ENCODE data around the gene SCUBE1. TPM values are rescaled to one million over a fixed set of nuclear protein-coding genes. Genes with fewer than 3 reads are reported as not detected.
"Not testable (repeated sequence)": the region's sequence is repeated elsewhere in the genome, so short reads cannot be mapped to it uniquely, and the experiment has no call there.

The SCUBE1 gene
- total and polyA plus RNA-seq, 7 experiments from 2014 or later: 0.11 to 0.27 (median 0.19) TPM; not detected in 4

DNA sequence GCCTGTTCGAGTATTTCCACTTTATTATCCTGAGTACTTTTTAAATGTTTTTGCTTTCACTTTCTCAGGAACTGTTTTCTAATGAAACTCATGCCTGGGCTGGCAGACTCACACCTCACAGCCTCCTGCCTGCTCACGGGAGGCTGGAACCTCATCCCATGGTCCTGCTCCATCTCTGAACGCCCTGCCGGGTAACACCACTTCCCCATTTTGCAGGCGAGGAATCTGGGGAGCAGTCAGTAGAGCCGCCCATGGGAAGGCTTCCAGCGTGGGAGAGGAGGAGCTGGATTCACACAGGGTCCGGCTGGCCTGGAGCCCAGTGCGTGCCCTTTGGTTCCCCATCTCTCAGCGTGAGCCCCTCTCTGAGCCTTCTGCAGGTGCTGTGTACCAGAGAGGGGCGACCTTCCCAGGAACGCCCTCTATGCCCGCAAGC lies 53.6 kb downstream of the SCUBE1 start:
- ChIA-PET POLR2A (no interaction called here), CTCF (no interaction called here)
- Histone ChIP-seq H3K4me3 (ENCODE audit: low read length) (no peak overlapping the region), H3K27me3 (ENCODE audit: control insufficient read depth in 2 of 2, insufficient read depth in 2 of 2, low read length in 2 of 2) (no peaks in the 10 kb centered on the region), H3K4me1 (ENCODE audit: control insufficient read depth in 2 of 2, insufficient read depth in 2 of 2, low read length in 2 of 2) (peaks cover 0 to 5% of the 10 kb centered on the region in 2 donors), H3K36me3 (ENCODE audit: control insufficient read depth in 2 of 3, insufficient read depth in 3 of 3, low read length in 3 of 3) (no peaks in the 10 kb centered on the region), H3K27ac (ENCODE audit: low read depth, low read length) (no peak overlapping the region), H3K9me3 (ENCODE audit: control insufficient read depth in 2 of 3, low read length in 3 of 3) (no peaks in the 10 kb centered on the region)
- peak overlapping the region in 1 of 9 donors; percentile 52 for H3K27ac Mint-ChIP-seq
- H3K4me1 Mint-ChIP-seq: peaks cover 0 to 7% (median 1%) of the 10 kb centered on the region in 7 donors
- H3K9me3 Mint-ChIP-seq: no peaks in the 10 kb centered on the region
- H3K27me3 Mint-ChIP-seq: no peaks in the 10 kb centered on the region
- H3K4me3 Mint-ChIP-seq: no peak overlapping the region
- H3K36me3 Mint-ChIP-seq: no peaks in the 10 kb centered on the region
- intact Hi-C loops (cut with micrococcal nuclease): no loop called here
- no peak for DNase-seq
- no peak for ATAC-seq

DNA sequence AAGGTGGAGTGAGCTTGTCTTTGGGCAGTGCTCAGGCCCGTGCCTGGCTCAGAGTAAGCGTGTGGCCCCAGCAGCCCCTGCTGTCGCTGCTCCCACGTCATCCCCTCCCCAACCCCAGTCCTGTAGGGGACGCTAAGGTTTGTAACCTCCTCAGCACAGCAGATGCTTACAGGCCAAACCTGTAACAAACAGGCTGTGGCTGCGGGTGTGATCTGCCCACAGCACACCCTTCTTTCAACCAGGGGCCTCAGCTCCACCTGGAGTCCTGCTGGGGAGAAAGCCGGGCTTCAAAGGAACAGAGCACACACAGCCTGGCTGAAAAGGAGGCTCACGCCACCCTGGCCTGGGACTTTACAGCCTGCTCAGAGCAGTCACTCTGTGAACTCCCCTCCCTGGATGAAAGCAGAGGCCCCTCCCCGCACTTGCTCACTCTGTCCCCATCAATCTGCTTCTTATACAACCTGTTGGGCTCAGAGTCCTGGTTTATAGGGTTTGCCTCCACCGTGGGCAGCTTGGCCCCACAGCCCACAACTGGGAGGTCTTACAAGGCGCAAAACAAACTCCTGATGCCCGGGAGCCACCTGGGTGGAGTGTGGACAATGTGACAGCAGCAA lies 54.3 kb downstream of the SCUBE1 start:
- no peaks in the 10 kb centered on the region for H3K27me3 ChIP-seq (ENCODE audit: control insufficient read depth in 2 of 2, insufficient read depth in 2 of 2, low read length in 2 of 2)
- H3K27me3 Mint-ChIP-seq: no peaks in the 10 kb centered on the region
- no peaks in the 10 kb centered on the region for H3K36me3 ChIP-seq (ENCODE audit: control insufficient read depth in 2 of 3, insufficient read depth in 3 of 3, low read length in 3 of 3)
- intact Hi-C loops (cut with micrococcal nuclease): no loop called here
- H3K27ac Mint-ChIP-seq: peak overlapping the region in 1 of 9 donors; percentile 52
- H3K4me3 ChIP-seq (ENCODE audit: low read length): no peak overlapping the region
- CTCF ChIA-PET: interaction anchor here (1.0 kb wide), 1 partner anchor 63 kb away, joined by 5 read pairs; no protein-coding TSS in a partner anchor
- H3K4me3 Mint-ChIP-seq: peak overlapping the region in 2 of 10 donors; percentile 28 to 32
- POLR2A ChIA-PET: no interaction called here
- no peaks in the 10 kb centered on the region for H3K9me3 ChIP-seq (ENCODE audit: control insufficient read depth in 2 of 3, low read length in 3 of 3)
- peaks cover 0 to 5% of the 10 kb centered on the region in 2 donors for H3K4me1 ChIP-seq (ENCODE audit: control insufficient read depth in 2 of 2, insufficient read depth in 2 of 2, low read length in 2 of 2)
- H3K4me1 Mint-ChIP-seq: peaks cover 0 to 7% (median 1%) of the 10 kb centered on the region in 7 donors
- no peak for DNase-seq
- no peak overlapping the region for H3K27ac ChIP-seq (ENCODE audit: low read depth, low read length)
- H3K36me3 Mint-ChIP-seq: no peaks in the 10 kb centered on the region
- no peaks in the 10 kb centered on the region for H3K9me3 Mint-ChIP-seq
- ATAC-seq: peak; percentile 33

DNA sequence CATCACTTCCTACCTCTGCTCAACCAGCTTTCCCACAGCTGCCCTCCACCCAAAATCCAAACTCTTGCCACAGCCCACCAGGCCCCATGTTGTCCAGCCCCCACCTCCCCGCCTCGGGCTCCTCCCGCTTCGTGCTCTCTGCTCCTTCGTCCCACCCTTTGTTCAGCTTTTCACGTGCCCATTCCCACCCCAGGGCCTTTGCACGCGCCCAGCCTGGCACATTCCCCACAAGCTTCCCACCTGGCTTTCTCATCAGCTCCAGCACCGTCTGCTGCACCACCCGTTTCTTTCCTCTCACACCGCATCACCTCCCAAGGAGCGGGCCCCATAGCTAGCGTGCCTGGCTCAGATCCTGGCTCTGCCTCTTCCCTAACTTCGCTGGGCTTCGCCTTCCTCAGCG lies 54.8 kb downstream of the SCUBE1 start:
- intact Hi-C loops (cut with micrococcal nuclease): no loop called here
- peaks cover 0 to 5% of the 10 kb centered on the region in 2 donors for H3K4me1 ChIP-seq (ENCODE audit: control insufficient read depth in 2 of 2, insufficient read depth in 2 of 2, low read length in 2 of 2)
- no peaks in the 10 kb centered on the region for H3K27me3 ChIP-seq (ENCODE audit: control insufficient read depth in 2 of 2, insufficient read depth in 2 of 2, low read length in 2 of 2)
- no peak overlapping the region for H3K4me3 Mint-ChIP-seq
- H3K27ac Mint-ChIP-seq: no peak overlapping the region
- H3K27ac ChIP-seq (ENCODE audit: low read depth, low read length): no peak overlapping the region
- ATAC-seq (no peak), DNase-seq (no peak)
- no peaks in the 10 kb centered on the region for H3K9me3 ChIP-seq (ENCODE audit: control insufficient read depth in 2 of 3, low read length in 3 of 3)
- H3K4me3 ChIP-seq (ENCODE audit: low read length): no peak overlapping the region
- no peaks in the 10 kb centered on the region for H3K9me3 Mint-ChIP-seq
- H3K27me3 Mint-ChIP-seq: no peaks in the 10 kb centered on the region
- no peaks in the 10 kb centered on the region for H3K36me3 ChIP-seq (ENCODE audit: control insufficient read depth in 2 of 3, insufficient read depth in 3 of 3, low read length in 3 of 3)
- CTCF ChIA-PET: interaction anchor here (1.0 kb wide), 1 partner anchor 63 kb away, joined by 5 read pairs; no protein-coding TSS in a partner anchor
- peaks cover 0 to 7% (median 1%) of the 10 kb centered on the region in 7 donors for H3K4me1 Mint-ChIP-seq
- POLR2A ChIA-PET: no interaction called here
- H3K36me3 Mint-ChIP-seq: no peaks in the 10 kb centered on the region

- H3K27me3 Mint-ChIP-seq: no peaks in the 10 kb centered on the region
- H3K36me3 Mint-ChIP-seq: no peaks in the 10 kb centered on the region
- H3K9me3 ChIP-seq (ENCODE audit: control insufficient read depth in 2 of 3, low read length in 3 of 3): no peaks in the 10 kb centered on the region
- H3K9me3 Mint-ChIP-seq: no peaks in the 10 kb centered on the region
- ATAC-seq: no peak
- H3K4me3 ChIP-seq (ENCODE audit: low read length): no peak overlapping the region
- intact Hi-C loops (cut with micrococcal nuclease): no loop called here
- DNase-seq: no peak
- H3K4me3 Mint-ChIP-seq: no peak overlapping the region
- no peaks in the 10 kb centered on the region for H3K27me3 ChIP-seq (ENCODE audit: control insufficient read depth in 2 of 2, insufficient read depth in 2 of 2, low read length in 2 of 2)
- H3K4me1 ChIP-seq (ENCODE audit: control insufficient read depth in 2 of 2, insufficient read depth in 2 of 2, low read length in 2 of 2): peaks cover 0 to 5% of the 10 kb centered on the region in 2 donors
- no peaks in the 10 kb centered on the region for H3K36me3 ChIP-seq (ENCODE audit: control insufficient read depth in 2 of 3, insufficient read depth in 3 of 3, low read length in 3 of 3)
- H3K27ac Mint-ChIP-seq: peak overlapping the region in 1 of 9 donors; percentile 20
- H3K4me1 Mint-ChIP-seq: peaks cover 0 to 7% (median 1%) of the 10 kb centered on the region in 7 donors
- ChIA-PET CTCF (no interaction called here), POLR2A (no interaction called here)
- H3K27ac ChIP-seq (ENCODE audit: low read depth, low read length): no peak overlapping the region
Observed at GRCh38 chr22:43287441-43287840, 55.7 kb downstream of the SCUBE1 start.

DNA sequence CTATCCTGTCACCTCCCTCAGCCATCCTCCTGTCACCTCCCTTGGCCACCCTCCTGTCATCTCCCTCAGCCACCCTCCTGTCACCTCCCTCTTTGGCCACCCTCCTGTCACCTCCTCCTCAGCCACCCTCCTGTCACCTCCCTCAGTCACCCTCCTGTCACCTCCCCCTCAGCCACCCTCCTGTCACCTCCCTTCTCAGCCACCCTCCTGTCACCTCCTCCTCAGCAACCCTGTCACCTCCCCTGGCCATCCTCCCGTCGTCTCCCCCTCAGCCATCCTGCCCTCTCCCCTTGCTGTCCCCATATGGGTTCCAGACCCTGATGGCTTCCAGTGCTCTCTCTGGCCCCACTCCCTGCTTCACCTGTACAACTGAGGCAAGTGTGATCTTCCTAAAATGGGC lies 61.8 kb downstream of the SCUBE1 start:
- Histone ChIP-seq H3K27ac (ENCODE audit: low read depth, low read length) (no peak overlapping the region), H3K9me3 (ENCODE audit: control insufficient read depth in 2 of 3, low read length in 3 of 3) (no peaks in the 10 kb centered on the region), H3K4me1 (ENCODE audit: control insufficient read depth in 2 of 2, insufficient read depth in 2 of 2, low read length in 2 of 2) (no peaks in the 10 kb centered on the region), H3K36me3 (ENCODE audit: control insufficient read depth in 2 of 3, insufficient read depth in 3 of 3, low read length in 3 of 3) (no peaks in the 10 kb centered on the region), H3K27me3 (ENCODE audit: control insufficient read depth in 2 of 2, insufficient read depth in 2 of 2, low read length in 2 of 2) (no peaks in the 10 kb centered on the region), H3K4me3 (ENCODE audit: low read length) (no peak overlapping the region)
- no peaks in the 10 kb centered on the region for H3K9me3 Mint-ChIP-seq
- H3K4me3 Mint-ChIP-seq: no peak overlapping the region
- H3K36me3 Mint-ChIP-seq: no peaks in the 10 kb centered on the region
- no peak overlapping the region for H3K27ac Mint-ChIP-seq
- POLR2A ChIA-PET: no interaction called here
- ATAC-seq (peak; percentile 53), DNase-seq (no peak)
- peaks cover 0 to 2% (median 0%) of the 10 kb centered on the region in 5 donors for H3K27me3 Mint-ChIP-seq
- intact Hi-C loops (cut with micrococcal nuclease): no loop called here
- peaks cover 0 to 1% (median 0%) of the 10 kb centered on the region in 7 donors for H3K4me1 Mint-ChIP-seq
- CTCF ChIA-PET: interaction anchor here (0.7 kb wide), 1 partner anchor 8 kb away, joined by 3 read pairs; no protein-coding TSS in a partner anchor

DNA sequence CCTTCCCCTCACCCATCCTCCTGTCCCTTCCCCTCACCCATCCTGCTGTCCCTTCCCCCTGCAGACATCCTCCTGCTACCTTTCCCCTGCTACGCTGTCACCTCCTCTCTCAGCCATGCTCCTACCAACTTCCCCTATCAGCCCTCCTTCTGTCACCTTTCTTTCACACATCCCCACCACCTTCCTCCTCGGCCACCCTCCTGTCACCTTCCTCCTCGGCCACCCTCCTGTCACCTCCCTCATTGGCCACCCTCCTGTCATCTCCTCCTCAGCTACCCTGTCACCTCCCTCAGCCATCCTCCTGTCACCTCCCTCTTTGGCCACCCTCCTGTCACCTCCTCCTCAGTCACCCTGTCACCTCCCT lies 62.7 kb downstream of the SCUBE1 start:
- H3K36me3 Mint-ChIP-seq; H3K36me3 ChIP-seq (ENCODE audit: control insufficient read depth in 2 of 3, insufficient read depth in 3 of 3, low read length in 3 of 3); H3K27ac ChIP-seq (ENCODE audit: low read depth, low read length); intact Hi-C loops (cut with micrococcal nuclease); H3K27ac Mint-ChIP-seq; H3K9me3 ChIP-seq (ENCODE audit: control insufficient read depth in 2 of 3, low read length in 3 of 3); H3K27me3 ChIP-seq (ENCODE audit: control insufficient read depth in 2 of 2, insufficient read depth in 2 of 2, low read length in 2 of 2); H3K4me1 Mint-ChIP-seq; CTCF ChIA-PET; H3K4me3 Mint-ChIP-seq; H3K4me1 ChIP-seq (ENCODE audit: control insufficient read depth in 2 of 2, insufficient read depth in 2 of 2, low read length in 2 of 2); DNase-seq; H3K4me3 ChIP-seq (ENCODE audit: low read length); H3K27me3 Mint-ChIP-seq; H3K9me3 Mint-ChIP-seq; POLR2A ChIA-PET: not testable (repeated sequence)
- ATAC-seq: peak; percentile 62

- no peak for DNase-seq
- intact Hi-C loops (cut with micrococcal nuclease): no loop called here
- Mint-ChIP-seq H3K36me3 (no peaks in the 10 kb centered on the region), H3K27me3 (peaks cover 0 to 5% (median 2%) of the 10 kb centered on the region in 5 donors), H3K4me1 (peaks cover 0 to 6% (median 0%) of the 10 kb centered on the region in 7 donors), H3K9me3 (no peaks in the 10 kb centered on the region), H3K27ac (no peak overlapping the region), H3K4me3 (no peak overlapping the region)
- no peaks in the 10 kb centered on the region for H3K36me3 ChIP-seq (ENCODE audit: control insufficient read depth in 2 of 3, insufficient read depth in 3 of 3, low read length in 3 of 3)
- ChIA-PET POLR2A (no interaction called here), CTCF (no interaction called here)
- no peaks in the 10 kb centered on the region for H3K27me3 ChIP-seq (ENCODE audit: control insufficient read depth in 2 of 2, insufficient read depth in 2 of 2, low read length in 2 of 2)
- no peak for ATAC-seq
- H3K4me3 ChIP-seq (ENCODE audit: low read length): no peak overlapping the region
- H3K9me3 ChIP-seq (ENCODE audit: control insufficient read depth in 2 of 3, low read length in 3 of 3): no peaks in the 10 kb centered on the region
- H3K27ac ChIP-seq (ENCODE audit: low read depth, low read length): no peak overlapping the region
- no peaks in the 10 kb centered on the region for H3K4me1 ChIP-seq (ENCODE audit: control insufficient read depth in 2 of 2, insufficient read depth in 2 of 2, low read length in 2 of 2)
Observed at GRCh38 chr22:43279867-43280522, 63.2 kb downstream of the SCUBE1 start.

Measured in naive thymus-derived CD4-positive, alpha-beta T cell (primary cell).